ENCODE measurements around the gene KCNQ5.
A peak's percentile ranks its signal among the peaks of the same experiment; 100 is the strongest.
"Not testable (repeated sequence)": the region's sequence is repeated elsewhere in the genome, so short reads cannot be mapped to it uniquely, and the experiment has no call there.

The KCNQ5 gene

DNA sequence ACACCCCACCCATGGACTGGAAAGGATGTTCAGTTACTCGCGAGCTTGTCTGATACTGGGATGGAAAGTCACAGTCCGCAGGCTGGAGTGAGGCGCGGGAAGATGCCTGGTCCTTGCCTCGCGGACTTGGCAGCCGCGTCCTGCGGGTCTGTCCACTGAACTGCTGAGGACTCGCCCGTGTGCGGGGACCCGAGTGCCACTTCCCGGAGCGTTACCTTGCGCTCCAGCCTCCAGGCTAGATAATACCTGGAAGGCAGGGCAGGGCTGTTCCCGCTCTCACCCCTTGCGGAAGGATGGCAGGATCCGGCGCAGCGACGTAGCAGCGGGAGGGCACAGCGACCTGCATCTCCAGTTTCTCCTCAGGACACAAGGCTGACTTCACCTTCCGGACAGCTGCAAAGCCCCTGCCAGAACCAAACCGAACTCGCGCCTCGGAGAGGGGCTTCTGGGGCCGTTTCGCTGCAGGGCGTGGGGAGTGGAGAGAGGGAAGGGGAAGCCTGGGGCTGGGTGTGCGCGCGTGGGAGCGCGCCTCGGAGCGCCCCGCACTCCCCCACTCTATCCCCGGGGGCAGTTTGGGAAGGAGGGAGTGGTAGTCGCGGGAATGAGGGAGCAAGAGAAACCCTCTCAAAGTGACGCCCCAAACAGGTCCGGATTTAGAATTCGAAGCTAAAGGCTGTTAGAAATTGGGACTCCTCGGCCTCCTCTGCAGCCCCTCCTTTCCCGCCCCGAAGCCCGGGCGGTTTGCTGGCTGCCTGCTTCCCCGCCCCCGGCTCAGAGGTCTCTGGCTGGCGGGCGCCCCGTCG lies at the start of gene KCNQ5:
Gene KCNQ5, plus strand, starts transcription at position 774 of the 803 bp plus-strand sequence.
- DNase-seq (ENCODE audit: low read depth): no peak

DNA sequence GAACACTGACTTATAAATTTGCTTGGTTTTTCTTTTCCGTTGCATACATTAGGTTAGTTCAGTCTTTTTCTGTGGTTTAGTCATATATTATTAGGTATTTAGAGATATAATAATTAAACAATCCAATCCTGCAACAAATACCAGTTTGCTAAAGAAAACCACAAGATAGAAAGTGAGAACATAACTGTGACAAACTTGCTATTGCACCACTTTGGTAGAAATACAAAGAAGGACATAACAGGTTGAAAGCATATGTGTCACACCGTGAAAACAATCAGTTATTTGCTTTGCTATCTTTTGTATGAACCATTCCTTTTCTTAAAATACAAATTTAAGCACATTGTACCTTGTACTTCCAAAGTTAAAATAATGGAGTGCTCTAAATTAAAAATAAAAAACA lies 42.0 kb upstream of the KCNQ5 start:
- DNase-seq (ENCODE audit: low read depth): no peak

DNA sequence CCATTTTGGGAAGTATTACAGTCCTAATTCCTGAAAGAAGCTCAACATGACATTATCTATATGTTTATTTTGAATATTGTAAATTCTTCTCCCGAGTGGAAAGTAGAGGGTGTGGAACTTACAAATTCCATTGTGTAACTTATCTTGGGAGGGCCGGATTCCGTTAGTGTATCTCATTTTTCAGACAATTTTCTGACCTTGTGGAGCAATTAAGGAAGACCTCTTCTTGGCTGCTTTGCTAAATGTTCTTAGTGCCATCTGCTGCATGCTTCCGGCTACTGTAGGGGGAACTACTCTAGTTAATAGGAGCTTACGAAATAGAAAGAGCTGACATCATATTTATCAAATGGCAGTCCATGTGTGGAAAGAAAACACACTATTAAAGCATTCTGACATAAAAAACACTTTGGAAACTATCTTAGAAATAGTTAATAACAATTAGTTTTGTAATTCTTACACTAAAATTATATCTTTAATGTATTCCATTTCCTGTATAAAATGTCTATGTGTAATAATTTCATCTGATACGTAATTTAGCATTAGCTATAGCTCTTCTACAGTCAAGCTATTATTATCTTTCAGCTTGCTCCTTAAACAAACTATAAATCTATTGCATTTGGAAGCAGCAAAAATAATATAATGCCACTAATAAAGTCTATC lies 41.5 kb upstream of the KCNQ5 start:
- no peak for DNase-seq (ENCODE audit: low read depth)

DNA sequence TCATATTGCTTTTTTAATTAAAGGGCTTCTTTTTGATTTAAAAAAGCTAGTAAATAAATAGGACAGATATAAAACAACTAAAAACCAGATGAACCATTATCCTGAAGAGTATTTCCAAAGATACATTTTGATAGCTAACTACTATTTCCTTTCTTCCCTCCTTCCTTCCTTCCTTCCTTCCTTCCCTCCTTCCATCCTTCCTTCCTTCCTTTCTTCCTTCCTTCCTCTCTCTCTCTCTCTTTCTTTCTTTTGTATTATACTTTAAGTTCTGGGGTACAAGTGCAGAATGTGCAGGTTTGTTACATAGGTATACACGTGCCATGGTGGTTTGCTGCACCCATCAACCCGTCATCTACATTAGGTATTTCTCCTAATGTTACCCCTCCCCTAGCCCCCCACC lies 40.9 kb upstream of the KCNQ5 start:
- not testable (repeated sequence) for DNase-seq (ENCODE audit: low read depth)

DNA sequence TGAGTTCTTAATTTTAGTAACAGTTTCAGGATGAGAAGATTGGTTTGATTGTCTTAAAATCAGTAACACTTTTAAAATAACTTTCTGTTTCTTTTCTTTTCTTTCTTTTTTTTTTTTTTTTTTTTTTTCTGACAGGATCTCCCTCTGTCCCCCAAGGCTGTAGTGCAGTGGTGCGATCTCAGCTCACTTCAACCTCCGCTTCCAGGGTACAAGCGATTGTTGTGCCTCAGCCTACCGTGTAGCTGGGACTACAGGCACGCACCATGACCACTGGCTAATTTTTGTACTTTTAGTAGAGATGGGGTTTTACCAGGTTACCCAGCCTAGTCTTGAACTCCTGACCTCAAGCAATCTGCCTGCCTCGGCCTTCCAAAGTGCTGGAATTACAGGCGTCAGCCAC lies 33.7 kb upstream of the KCNQ5 start:
- DNase-seq (ENCODE audit: low read depth): no peak

DNA sequence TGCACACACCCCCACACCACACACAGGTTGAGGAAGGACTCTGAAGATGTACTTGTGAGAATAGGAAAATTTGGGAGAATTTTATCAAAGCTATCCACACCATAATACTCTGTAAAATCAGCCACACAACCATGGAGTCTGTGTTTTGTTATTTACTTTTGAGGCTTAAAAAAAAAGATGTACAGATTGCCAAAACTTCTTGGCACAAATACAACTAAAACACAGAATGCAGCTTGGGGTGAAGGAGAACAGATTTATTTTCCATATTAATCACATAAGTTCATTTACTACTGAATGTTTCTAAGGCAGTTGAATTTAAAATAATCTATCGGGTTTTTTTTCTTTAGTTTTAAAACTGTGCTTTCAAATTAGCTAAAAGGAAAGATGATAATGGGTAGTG lies 32.8 kb upstream of the KCNQ5 start:
- DNase-seq (ENCODE audit: low read depth): no peak

DNA sequence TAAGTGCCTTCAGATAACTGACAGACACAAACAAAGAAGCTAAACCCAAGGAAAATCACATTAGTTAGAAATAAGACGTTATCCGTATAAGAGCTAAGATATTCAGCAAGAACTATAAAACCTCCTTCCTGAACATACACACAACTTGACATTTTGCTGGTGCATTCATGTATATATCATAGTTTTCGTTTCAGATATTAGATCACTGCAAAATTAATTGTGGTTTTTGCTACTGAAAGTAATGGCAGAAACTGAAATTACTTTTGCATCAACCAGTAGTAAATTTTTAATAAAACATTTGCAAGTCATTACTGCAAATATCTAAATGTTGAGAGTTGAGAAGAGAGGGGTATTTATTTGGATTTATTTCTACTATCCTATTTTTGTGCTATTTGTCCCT lies 26.1 kb upstream of the KCNQ5 start:
- no peak for DNase-seq (ENCODE audit: low read depth)

DNA sequence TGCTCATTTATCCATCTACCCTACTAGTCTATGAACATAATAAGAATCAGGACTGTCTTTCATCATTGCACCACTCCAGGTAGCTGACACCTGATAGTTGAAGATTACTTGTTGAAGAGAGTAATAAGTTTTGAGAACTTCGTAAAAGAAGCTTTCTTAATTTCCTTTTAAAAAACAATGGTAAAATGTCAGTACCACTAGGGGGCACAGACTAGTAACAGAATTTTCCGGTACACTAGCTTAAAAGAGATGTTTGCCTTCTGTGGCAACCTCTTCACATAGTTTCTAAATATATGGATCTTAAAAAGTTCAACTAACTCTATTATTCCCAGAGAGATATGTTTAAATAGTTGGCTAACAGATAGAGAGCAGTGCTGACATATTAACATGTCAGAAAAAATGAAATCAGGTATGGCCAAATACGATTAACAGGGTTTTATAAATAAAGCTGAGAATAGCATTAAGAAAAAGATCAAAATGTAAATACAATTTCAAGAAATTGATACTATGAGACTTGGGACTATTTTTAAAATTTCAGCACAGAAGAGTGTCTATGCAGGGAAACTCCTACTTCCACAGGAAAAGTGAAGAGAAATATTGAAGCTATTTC lies 5.4 kb upstream of the KCNQ5 start:
- no peak for DNase-seq (ENCODE audit: low read depth)

DNA sequence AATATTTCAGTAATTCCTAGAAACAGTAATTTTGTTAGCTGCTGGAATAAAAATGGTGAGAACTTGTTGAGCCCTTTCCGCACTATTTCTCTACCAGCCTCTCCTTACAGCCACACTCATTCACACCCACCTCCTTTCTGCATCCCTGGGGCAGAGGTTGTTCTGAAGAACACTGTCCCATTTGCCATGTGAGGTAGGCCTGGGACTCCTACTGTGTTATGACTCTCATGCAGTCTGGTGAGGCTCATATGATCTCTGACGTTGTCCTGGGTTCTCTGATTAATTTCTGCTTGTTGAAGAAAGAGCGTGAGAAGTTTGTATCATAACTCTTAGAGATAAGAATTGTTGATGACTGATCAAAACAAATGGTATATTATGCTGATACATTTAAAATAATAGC lies 4.1 kb upstream of the KCNQ5 start:
- no peak for DNase-seq (ENCODE audit: low read depth)

DNA sequence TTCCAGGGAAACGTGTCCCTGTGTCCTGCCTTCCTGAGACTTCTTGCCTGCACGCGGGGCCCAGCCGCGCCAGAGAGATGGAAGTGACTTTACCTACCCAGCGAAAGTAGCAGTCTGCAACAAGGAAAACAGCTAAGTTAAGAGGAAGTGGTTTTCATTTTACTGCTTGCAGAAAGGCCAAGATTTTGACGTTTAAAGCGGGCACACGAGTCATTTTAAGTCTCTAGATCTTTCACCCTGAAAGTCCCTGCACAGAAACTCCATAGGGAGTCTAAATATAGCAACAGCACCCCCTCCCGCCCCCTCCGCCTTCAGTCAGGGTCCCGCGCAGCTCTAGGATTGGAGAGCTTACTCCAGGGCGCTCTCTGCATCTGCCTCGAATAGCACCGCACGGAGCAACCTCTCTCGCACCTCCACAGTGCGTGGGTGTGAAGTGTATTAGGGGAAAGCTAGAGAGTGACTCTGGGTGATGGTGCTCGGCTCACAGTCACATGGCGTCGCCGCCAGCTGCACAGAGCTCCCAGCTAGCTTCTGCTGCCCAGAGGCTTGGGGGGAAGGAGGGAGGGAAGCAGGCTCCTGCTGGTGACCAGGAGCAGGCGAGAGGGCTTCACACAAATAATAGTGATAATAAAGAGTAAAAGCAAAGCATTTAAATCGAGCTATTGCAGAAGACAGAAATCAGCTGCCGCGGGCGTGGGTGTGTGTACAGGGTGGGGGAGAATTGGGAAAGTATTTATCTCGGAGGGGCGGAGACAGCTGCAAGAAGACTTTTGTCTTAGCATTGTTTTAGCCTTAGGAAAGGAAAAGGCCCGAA lies 1.8 kb upstream of the KCNQ5 start:
- DNase-seq (ENCODE audit: low read depth): peak; percentile 81

DNA sequence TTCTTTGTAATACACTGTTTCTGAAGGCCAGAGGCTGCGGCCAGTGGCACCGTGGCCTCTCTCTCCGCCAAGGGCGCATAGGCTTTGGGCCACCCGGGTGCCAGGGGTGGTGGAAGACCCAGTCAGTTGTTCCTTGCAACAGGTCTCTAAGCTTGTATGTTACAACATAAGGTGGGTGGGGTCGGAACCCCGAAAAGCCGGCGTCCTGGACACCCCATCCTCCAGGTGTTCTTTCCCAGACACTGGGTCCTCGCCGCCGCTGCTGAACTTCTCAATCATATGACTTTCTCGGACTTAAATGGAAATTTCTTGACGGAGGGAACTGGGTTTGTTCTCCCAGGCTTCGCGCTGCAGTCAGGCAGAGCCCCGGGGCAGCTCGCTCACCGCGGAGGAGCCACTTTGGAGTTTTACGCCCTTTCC lies 983 bp upstream of the KCNQ5 start:
- DNase-seq (ENCODE audit: low read depth): no peak

DNA sequence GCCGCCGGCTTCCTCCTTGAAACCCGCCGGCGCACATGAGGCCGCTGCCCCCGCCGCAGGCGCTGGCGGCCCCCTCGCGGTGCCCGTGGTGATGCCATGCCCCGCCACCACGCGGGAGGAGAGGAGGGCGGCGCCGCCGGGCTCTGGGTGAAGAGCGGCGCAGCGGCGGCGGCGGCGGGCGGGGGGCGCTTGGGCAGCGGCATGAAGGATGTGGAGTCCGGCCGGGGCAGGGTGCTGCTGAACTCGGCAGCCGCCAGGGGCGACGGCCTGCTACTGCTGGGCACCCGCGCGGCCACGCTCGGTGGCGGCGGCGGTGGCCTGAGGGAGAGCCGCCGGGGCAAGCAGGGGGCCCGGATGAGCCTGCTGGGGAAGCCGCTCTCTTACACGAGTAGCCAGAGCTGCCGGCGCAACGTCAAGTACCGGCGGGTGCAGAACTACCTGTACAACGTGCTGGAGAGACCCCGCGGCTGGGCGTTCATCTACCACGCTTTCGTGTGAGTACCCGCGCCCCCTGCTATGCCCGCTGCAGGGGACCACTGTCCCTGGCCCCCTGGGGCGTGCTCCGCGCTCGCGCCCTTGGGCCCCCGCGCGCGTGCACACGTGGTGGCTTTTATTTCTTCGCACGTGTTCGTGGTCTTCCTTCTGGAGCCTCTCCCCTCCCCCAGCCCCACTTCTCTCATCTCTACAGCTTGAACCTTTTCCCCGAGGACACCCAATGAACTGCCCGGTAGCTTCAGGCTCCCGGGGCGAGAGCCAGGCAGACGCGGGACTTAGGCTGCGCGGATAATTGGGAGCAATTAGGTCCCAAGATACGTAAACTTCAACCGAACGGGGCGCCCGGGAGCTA lies 453 bp downstream of the KCNQ5 start:
- peak; percentile 65 for DNase-seq (ENCODE audit: low read depth)

DNA sequence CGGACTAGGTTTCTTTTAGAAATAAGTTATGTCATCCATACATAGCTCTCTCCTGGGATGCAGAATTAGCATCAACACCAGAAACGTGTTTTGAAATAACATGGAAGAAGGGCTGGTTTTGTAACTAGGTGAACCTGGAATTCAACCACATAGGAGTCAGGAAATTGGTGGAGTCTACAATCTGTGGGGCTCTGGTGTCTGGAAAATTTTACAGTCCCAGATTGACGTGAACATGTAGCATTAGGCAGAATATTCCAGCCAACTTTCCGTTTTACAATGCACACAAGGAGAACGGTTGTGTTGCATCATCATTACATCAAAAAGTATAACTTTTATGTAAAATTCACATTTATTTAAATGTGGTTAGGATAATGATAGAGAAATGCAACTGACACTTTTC lies 1.9 kb downstream of the KCNQ5 start:
- DNase-seq (ENCODE audit: low read depth): no peak

DNA sequence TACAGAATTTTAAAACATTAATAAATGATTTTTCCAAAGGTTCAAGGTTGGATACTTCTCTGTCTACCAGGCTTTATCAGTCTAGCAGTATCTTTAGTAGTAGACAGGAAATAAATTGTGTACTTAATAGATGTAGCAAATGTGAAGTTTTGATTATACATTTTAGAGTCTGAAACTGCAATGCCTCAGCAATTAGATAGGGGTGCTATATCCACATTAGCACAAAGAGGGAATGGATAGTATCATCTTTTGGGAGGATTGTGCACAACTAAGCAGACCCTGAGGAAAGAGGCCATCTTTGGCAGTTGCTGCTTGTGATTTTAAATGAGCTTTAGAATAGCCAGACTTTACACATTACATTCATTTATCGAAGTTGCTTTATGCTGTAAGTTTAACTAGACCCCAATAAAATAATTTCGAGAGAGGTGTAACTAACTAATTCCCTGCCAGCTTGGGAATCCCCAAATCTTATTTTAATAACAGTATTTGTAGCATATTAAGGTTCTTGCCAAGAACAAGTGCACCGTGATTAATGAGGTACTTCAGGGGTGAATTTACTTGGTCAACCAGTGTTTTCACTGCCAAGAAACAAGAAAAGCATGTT lies 2.8 kb downstream of the KCNQ5 start:
- DNase-seq (ENCODE audit: low read depth): no peak

DNA sequence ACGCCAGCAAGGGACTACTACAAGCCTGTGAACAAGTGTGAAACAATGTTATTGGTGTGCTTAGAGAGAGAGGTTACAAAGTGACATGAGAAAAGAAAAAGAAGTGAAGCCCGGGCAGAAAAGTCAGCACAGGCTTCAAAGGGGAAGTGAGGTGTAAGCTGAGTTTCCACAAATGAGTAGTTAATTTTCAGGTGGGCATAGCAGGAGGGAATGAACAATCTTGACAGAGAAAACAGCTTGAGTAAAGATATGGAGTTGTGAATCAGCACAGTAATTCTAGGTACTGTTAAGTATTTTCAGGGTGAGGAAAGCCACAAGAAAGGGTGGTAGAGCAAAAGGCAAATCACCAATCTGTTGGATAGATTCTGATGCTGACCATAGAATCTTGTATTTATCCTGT lies 4.3 kb downstream of the KCNQ5 start:
- no peak for DNase-seq (ENCODE audit: low read depth)

DNA sequence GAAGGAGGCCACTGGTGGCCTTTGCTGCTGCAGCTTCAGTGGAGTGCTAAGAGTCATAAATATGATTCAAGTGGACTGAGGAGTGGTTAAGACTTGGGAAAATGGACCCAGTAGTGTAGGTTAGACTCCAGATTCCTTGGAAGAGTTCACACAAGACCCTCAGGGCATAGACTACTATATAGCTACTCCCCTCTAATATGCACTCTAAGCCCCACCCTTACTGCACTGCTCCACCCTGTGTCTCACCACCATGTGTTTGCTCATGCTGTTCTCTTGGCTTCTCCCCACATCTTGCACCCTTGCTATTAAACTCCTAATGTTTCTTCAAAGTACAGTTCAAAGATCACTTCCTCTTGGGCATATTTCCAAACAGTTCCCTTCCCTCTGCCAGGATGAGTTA lies 5.7 kb downstream of the KCNQ5 start:
- no peak for DNase-seq (ENCODE audit: low read depth)

DNA sequence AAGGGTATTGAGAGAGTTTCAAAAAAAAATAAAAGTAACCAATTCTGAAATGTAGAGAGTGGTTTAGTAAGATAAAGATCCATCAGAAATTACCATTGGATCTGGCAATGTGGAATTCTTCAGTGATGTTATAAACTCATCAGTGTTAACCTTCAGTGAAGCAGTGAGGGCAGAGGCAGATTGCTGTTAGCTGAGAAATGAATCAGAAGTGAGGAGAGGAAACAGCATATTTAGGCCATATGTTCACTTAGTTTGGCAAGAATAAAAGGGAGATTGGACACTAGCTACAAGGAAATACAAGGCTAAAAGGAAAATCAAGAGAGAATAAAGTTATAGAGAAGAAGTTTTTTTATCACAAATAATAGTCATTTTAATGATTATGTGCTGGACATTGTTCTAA lies 9.6 kb downstream of the KCNQ5 start:
- DNase-seq (ENCODE audit: low read depth): no peak

DNA sequence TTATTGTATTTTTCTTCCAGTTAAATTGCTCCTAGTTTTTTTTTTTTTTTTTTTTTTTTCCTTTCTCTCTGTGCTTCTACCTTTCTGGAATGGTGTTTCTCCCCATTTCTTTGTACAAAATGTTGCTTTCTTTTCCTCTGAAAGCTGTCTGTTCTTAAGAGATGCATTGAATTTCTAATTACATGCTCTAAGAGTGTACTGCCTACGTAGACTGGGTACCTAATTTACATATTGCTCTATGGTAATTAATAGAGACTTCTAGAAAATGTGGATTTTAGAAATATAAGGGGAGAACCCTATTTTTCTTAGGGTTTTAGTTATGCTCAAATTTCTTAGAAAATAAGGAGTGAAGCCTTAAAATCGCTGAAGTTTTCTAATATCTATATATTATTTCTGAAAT lies 13.8 kb downstream of the KCNQ5 start:
- DNase-seq (ENCODE audit: low read depth): no peak

DNA sequence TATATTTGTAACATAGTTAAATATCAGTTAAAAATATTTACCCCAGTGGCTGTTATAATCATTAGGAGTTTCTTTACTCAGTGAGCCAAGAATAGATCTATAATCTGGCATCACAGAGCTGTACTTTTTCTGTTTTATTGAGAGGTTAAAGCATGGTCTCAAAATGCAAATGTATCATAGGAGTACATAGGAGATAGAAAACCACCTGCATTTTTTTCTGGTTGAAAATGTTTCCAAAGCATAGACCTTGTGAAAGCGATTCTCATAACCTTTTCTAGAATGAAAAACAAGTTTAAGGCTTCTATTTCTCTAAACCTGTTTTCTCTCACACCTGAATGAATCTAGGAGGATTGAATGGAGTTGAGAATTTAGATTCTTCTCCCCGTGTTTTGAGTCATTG lies 14.4 kb downstream of the KCNQ5 start:
- DNase-seq (ENCODE audit: low read depth): no peak

DNA sequence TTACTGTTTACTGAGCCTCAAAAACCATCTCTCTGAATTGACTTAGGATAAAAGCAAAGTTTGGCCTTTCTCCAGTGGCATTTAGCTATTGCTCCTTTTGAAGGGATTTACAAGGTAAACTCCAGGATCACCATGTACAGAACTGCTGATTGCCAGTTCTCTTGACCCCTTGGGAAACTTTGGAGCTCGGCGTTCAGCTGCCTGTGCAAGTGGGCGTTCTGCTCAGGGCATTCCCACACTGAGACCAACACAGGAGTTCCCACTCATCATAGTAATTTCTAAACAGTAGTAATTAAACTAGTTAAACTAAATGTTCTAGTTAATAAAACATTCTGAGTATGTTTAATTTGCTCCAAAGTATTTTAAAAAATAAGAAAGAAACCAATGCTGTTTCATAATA lies 14.9 kb downstream of the KCNQ5 start:
- DNase-seq (ENCODE audit: low read depth): no peak

DNA sequence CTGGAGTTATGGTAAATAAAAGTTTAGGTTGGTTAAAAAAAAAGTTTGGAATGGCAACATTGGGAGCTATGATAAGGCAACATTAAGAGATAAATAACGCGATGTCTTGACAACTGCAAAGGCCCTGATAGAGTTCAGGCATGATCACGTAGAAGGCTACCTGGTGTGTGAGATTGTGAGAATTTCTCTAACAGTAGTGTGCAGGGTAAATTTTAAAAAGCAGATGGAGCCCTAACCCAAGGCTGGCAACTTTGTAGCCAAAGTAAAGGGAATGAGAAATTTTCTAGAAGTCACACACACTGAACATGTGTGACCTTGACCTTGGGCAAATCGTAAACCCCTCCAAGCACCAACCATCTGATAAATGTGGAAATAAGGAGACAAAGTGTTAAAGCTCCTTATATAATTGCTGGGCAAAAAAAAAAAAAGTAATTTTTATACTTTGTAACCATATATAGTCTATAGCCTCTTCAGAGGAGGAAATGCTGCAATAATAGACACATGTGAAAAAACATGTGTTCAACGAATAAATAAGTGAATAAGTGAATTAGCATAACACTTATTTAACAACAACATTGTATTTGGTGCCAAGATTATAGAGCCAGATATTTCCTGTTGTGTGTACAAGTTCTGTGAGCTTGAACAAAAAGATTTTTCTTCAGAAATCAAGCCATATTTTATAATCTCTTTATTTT lies 18.2 kb downstream of the KCNQ5 start:
- DNase-seq (ENCODE audit: low read depth): no peak
